Stimulated activated CD4-positive, alpha-beta T cell treated with anti-CD3 and anti-CD28 coated beads, Interleukin-1b, Interleukin-23, amount 100 ng/mL, for 4 hours (primary cell): ENCODE data around the gene SLC49A3.

Source experiments
- DNase-seq, 2 donors: peaks; one replicate each; pipeline ENCODE4 v3.0.0-alpha.2; 2020; ENCODE audit warnings: low read depth in 2 of 2

Gene SLC49A3

GRCh38 chr4:633406-633805, 55.5 kb downstream of the SLC49A3 start:
- no peak for DNase-seq

- DNase-seq = no peak
Observed at GRCh38 chr4:632926-633325, 56.0 kb downstream of the SLC49A3 start.

GRCh38 chr4:632196-632790, 56.7 kb downstream of the SLC49A3 start:
- no peak for DNase-seq
